ENCODE data around the gene WNT7A.
A peak's percentile ranks its signal among the peaks of the same experiment; 100 is the strongest.

WNT7A gene

DNA sequence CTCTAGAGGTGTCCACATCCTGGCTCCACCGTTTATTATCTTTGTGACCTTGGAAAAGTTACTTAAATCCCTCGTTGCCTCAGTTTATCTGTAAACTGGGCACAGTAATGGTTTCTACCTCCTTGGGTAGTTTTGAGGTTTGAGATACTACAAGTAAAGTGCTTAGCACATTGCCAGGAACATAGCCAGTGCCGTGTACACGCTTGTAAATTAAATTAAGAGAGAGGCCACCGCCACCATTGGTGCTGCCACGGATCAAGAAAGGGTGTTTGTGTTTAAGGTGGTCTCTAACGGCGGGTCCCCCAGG, 5.8 kb upstream of the WNT7A start:
- DNase-seq (ENCODE audit: insufficient read length, low spot score) (no peak), FAIRE-seq (no peak)

DNA sequence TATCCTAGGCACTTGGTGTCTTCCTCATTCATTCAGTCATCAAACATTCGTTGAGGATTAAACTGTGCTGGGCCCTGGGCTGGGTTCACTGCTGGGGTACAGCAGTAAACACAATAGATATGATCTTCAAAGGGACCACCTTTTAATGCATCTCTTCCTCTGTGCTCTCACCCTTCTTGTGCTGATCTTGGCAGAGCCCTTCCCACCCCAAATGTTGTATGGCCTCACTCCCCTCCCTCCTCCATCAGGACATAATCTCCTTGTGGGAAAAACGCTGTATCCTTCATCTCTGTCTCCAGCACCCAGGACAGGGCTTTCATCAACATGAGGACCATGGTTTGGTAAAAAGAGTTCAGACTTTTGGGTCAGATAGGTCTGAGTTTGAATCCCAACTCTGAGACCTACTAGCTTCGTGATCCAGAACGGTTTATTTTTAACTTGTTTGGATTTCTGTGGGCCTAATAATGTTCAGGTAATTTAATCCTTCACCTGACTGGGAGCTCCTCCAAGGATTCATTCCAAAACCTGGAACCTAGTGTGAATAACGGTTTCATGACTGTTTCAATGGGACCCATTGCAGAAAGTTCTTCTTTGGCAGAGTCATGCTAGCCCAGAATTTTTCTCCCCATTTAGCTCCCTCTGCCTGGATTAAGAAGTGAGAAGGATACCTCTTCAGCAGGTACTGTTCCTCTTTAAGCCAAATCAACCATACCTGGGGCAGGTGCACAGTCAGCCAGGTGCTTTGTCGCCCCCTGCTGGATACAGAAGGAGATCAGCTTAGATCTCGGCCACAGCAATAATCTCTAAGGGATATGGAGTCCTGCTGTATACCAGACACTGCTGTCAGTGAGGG, 5.2 kb upstream of the WNT7A start:
- DNase-seq (ENCODE audit: insufficient read length, low spot score) (peak; percentile 49), FAIRE-seq (peak; percentile 23)

GRCh38 chr3:13883681-13884080, 3.8 kb upstream of the WNT7A start:
- DNase-seq (ENCODE audit: insufficient read length, low spot score), result no peak
- no peak for FAIRE-seq

GRCh38 chr3:13882876-13883275, 3.0 kb upstream of the WNT7A start:
- no peak for DNase-seq (ENCODE audit: insufficient read length, low spot score)
- no peak for FAIRE-seq

DNA sequence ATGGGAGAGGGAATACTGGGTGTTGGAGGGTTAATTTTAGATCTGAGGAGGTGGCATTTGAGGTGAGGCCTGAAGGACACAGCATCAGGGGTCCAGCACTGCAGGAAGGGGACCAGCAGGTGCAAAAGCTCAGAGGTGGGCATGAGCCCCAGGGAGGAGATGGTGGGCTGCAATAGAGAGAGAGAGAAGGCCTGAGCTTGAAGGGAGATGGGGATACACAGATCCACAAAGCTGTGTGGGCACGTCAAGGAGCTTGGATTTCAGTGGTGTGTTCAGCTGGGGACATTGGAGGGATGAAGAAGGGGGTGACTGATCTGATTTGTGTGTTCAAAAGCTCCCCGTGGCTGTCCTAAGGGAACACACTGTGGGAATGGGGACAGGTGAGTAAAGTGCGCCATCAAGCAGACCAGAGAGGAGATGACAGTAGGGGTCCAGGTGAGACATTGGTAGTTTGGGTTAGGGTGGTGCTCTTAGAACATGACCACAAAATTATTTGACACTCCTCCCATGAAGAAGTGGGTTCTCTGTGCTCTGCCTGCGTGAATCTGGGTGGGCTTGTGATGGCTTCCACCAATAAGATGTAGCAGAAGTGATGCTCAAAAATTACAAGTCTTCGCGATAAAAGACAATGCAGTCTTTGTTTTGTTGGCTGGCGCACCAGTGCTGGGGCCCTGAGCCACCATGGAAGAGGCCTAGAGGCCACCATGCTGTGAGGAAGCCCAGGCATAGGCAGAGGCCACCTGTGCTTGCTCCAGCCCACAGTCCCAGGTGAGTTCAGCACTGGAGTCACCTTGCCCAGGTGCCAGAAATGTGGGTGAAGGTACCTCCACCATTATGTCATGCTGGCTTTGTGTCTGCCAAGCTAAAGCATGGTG, 1.9 kb upstream of the WNT7A start:
- no peak for FAIRE-seq
- DNase-seq (ENCODE audit: insufficient read length, low spot score), result no peak

DNA sequence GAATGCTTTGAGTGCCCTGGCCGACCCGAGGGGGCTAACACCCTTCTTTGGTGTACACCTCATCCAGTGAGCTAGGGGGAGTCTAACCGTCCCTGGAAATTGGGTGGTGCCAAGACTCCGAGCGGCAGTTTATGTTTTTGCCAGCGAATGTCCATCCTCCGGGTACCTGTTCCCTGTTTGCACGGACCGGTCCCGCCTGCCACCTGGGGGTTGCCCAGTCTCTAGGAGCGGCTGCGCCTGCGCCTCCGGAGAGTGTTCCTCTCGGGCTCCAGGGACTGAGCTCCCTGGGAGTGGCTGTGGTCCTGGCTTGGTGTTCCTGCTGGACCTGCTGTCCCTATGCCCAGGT, 913 bp upstream of the WNT7A start:
- FAIRE-seq (no peak), DNase-seq (ENCODE audit: insufficient read length, low spot score) (no peak)

GRCh38 chr3:13879102-13879945, 547 bp downstream of the WNT7A start:
- FAIRE-seq, result no peak
- DNase-seq (ENCODE audit: insufficient read length, low spot score), result no peak

DNA sequence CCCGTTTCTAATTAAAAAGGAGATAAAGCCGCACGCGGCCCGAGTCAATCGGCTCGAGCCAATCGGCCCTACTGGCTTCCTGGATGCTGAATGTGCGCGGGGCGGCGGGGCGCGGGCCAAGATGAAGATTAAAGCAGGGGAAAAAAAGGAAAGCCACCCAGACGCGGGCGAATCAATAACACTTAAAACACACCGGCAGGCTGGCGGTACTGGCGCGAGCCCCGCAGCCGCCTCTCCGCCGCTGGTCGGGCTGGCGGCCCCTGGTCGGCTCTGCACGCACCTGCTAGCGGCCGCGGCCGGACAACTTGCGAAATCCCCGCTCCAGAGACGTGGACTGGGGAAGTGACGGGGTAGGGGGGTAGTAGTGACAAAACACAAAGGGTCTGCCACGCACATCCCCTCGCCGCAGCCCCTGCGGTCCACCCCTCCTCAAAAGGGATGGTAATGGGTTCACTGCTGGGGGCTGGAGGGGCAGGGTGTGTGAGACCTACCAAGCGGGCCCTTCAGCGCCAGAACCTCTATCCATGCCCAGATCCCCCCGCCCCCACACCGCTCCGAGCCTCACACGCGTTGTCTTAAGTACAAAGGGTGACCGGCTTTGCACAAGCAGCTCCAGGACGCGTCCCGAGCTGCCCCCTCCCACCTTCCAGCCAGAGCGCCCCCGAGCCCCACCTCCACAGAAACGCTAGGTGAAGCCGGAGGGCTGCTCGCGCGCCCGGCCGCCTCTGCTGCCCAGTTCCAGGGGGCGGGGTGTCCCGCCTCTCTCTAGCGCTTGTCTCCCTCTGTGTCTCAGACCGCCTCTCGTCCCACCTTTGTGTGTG, 1.4 kb downstream of the WNT7A start:
- no peak for DNase-seq (ENCODE audit: insufficient read length, low spot score)
- no peak for FAIRE-seq

- FAIRE-seq, result no peak
- DNase-seq (ENCODE audit: insufficient read length, low spot score), result no peak
These were observed 2.0 kb downstream of the WNT7A start for GRCh38 chr3:13877911-13878280.

DNA sequence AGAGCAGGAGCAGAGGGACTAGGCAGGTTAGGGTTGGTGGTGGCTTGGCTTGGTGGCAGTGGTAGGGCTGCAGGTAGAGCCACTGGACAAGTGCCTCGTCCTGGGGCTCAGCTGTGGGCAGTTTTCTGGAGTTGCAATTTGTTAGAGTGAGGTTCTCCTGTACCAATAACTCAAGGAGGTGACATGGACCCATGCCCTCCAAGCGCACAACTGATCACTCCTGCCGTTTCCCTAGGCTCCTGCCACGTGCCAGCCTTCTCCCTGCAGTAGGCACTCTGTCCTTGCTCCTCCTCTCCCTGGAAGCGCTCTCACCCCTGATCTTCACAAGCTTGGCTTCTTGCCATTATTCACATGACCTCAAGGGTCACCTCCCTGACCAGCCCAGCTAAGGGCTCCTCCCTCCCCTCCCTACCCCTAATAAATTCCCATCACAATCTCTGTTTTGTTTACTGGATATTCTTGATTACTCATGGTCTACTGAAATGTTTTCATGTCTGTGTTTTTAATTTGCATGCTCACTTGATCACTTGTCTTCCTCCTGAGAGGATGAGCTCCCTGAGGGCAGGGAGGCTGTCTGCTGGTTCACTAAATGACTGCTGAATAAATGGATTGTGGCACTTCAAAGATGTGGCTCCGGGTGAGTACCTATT, 3.3 kb downstream of the WNT7A start:
- DNase-seq (ENCODE audit: insufficient read length, low spot score) (no peak), FAIRE-seq (no peak)

DNA sequence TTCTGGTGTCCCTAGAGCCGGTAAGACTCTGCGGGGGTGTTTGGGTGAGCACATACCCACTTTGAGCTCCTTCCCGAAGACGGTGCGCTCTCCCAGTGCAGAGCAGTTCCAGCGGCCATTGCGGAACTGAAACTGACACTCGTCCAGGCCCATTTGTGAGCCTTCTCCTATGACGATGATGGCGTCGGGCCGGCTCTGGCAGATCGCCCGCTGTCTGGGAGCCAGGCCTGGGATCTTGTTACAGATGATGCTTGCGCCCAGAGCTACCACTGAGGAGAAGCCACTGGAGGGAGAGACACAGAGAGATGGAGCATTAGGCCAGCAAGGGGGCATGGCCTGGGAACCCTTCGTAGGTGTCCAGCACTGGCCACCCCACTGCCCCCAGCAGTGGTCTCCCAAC, 5.0 kb downstream of the WNT7A start:
- no peak for DNase-seq (ENCODE audit: insufficient read length, low spot score)
- no peak for FAIRE-seq

DNA sequence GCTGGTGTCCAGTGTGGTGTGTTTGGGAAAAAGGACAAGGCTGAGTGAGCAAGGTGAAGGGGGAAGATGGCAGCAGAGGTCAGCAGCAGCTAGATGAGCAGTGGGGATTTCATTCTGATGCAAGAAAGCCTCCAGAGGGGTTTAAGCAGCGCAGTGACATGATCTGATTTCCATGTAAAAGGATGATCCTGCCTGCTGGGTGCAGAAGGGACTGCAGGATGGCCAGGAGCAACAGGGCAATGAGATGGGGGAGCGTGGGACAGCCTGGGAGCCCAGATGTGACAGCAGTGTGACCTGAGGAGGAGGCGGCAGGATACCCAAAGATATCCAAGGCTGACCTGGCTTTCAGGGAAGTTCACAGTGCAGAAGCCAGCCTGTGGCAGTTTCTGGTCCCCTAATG, 6.1 kb downstream of the WNT7A start:
- FAIRE-seq (no peak), DNase-seq (ENCODE audit: insufficient read length, low spot score) (no peak)

GRCh38 chr3:13872451-13872850, 7.4 kb downstream of the WNT7A start:
- FAIRE-seq (no peak), DNase-seq (ENCODE audit: insufficient read length, low spot score) (no peak)

DNA sequence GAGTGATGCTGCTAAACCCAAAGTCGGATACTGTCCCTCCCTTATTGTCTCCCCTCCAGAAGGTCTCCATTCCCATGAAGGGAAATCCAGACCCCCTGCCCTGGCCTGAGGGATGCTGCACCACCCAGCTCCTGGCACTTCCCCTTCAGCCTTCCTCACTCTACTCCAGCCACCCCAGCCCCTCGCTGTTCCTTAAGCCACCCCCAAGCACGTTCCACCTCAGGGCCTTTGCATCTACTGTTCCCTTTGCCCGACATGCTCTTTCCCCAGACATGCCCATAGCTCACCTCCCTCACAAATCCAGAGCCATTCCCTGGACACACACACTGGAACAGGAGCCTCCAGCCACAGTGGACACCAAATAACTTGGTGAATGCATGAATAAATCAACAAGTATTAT, 8.1 kb downstream of the WNT7A start:
- FAIRE-seq, result no peak
- no peak for DNase-seq (ENCODE audit: insufficient read length, low spot score)

DNA sequence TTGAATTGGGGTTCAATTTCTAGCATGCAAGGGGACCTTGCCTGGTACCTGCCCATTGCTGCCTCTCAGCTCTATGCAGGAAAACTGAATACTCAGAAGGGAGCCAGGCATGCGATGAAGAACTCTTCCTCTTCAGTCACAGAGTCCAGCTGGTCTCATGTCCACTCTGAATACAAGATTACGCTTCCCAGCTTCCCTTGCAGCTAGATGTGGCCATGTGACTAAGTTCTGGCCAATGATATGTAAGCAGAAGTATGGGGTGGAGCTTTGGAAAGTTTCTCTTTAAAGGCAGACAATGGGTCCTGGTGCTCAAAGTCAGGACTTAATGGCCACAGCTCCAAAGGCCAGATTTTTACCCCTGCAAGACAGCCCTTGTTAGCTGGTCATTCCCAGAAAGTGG, 9.0 kb downstream of the WNT7A start:
- no peak for FAIRE-seq
- no peak for DNase-seq (ENCODE audit: insufficient read length, low spot score)

DNA sequence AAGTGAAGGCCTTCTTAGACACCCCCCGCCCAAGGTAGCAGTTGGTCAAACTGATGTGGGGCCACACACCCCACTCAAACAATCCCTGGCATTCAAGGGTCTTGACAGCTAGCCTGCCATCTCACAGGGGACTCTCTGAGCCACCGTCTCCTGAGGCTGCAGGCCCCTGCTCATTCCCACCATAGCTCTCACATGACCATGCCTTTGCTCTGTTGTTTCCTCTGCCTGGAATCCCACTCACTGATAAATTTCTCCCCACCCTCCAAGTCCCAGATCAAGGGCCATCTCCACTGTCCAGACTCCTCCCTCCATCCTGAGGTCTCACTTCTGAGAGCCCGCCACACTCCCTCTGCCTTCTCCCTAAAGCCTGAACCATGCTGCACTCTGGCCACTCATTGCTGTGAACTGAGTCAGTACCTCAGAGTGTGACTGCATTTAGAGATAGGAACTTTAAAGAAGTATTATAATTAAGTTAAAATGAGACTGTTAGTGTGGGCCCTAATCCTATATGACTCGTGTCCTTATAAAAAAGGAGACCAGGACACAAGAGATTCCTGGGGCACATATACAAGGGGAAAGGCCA, 10.0 kb downstream of the WNT7A start:
- DNase-seq (ENCODE audit: insufficient read length, low spot score) (no peak), FAIRE-seq (no peak)

DNA sequence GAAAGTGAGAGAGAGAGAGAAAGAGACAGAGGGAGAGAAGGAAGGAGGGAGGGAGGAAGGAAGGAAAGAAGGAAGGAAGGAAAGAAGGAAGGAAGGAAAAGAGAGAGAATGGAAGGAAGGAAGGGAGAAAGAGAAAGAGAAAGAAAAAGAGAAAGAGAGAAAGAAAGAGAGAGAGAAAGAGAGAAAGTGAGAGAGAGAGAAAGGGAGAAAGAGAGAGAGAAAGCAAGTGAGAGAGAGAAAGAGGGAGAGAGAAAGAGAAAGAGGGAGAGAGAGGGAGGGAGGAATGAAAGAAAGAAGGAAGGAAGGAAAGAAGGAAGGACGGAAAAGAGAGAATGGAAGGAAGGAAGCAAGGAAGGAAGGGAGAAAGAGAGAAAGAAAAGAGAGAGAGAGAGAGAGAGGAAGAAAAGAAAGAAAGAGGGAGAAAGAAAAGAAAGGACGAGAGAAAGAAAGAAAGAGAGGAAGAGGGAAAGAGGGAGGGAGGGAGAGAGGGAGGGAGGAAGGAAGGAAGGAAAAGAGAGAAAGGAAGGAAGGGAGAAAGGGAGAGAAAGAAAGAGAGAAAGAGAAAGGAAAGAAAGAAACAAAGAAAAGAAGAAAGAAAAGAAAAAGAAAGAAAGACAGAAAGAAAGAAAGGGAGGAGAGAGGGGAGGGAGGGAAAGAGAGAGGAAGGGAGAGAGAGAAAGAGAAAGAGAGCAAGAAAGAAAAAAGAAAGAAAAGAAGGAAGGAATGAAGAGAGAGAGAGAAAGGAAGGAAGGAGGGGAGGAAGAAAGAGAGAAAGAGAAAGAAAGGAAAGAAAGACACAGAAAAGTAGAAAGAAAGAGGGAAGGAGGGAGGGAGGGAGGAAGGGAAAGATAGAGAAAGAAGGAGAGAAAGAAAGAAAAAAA, 10.8 kb downstream of the WNT7A start:
- no peak for FAIRE-seq
- no peak for DNase-seq (ENCODE audit: insufficient read length, low spot score)

GRCh38 chr3:13867732-13868131, 12.1 kb downstream of the WNT7A start:
- no peak for FAIRE-seq

More at GRCh38 chr3:13867732-13868131, 12.1 kb downstream of the WNT7A start:
- DNase-seq (ENCODE audit: insufficient read length, low spot score), result no peak

Measured in HTR-8/SVneo (cell line).